OCI-LY7 (cell line): Measurements from ENCODE around the gene ABCA2.
"Not testable (repeated sequence)": the region's sequence is repeated elsewhere in the genome, so short reads cannot be mapped to it uniquely, and the experiment has no call there.

Source experiments
- EZH2phosphoT487 ChIP-seq: fragments of 200-600 bp; sonication (generic); IDR thresholded peaks from 2 replicates; pipeline ENCODE4 v1.6.1; 2018; ENCODE audit warnings: low read depth, borderline replicate concordance, mild to moderate bottlenecking, mixed run types, antibody characterized with exemption, low read length, moderate library complexity, mixed read lengths
- TF ChIP-seq, protein P1 (sequence below): fragments of 200-600 bp; sonication (generic); conservative IDR thresholded peaks from 2 replicates; pipeline ENCODE4 v1.5.1; 2014; ENCODE audit warnings: mild to moderate bottlenecking, antibody characterized with exemption, low read length, moderate library complexity, mixed read lengths

DNA sequence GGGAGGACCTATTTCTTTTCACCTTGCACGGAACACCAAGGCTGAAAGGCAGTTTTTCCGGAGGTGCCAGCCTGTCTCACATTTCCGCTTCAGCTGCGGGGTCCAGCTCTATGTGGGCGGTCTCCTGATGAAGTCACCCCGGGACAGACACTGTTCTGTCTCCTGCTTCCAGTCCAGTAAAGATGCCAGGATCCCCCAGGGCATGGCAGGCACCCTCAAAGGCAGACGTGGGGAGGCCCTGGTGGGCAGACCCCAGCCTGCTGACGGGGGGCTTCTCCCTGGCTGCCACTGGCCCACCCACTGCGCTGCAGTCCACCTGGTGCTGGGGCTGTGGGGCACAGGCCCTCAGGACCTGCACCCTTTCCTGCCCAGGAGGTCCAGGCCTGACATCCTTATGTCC, 34.8 kb upstream of the ABCA2 start:
- TF ChIP-seq, protein P1, sequence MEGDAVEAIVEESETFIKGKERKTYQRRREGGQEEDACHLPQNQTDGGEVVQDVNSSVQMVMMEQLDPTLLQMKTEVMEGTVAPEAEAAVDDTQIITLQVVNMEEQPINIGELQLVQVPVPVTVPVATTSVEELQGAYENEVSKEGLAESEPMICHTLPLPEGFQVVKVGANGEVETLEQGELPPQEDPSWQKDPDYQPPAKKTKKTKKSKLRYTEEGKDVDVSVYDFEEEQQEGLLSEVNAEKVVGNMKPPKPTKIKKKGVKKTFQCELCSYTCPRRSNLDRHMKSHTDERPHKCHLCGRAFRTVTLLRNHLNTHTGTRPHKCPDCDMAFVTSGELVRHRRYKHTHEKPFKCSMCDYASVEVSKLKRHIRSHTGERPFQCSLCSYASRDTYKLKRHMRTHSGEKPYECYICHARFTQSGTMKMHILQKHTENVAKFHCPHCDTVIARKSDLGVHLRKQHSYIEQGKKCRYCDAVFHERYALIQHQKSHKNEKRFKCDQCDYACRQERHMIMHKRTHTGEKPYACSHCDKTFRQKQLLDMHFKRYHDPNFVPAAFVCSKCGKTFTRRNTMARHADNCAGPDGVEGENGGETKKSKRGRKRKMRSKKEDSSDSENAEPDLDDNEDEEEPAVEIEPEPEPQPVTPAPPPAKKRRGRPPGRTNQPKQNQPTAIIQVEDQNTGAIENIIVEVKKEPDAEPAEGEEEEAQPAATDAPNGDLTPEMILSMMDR: not testable (repeated sequence)
- not testable (repeated sequence) for TF ChIP-seq EZH2phosphoT487
